B cell (primary cell): Measurements from ENCODE around the gene CERCAM. TPM values are rescaled to one million over a fixed set of nuclear protein-coding genes. Genes with fewer than 3 reads are reported as not detected.

ENCODE experiments used
- ATAC-seq: fragments of 200-7000 bp; cut with Tn5 transposase; one replicate; pipeline ENCODE4 v1.10.0; 2021; ENCODE audit warnings: low read depth, mild to moderate bottlenecking, moderate number of reproducible peaks, moderate library complexity
- CTCF ChIA-PET: fragments of 350-600 bp; sonication (Branson Sonifier 250); formaldehyde crosslinking; loops from one replicate; lab custom pipeline; 2021; ENCODE audit warnings: antibody characterized with exemption, inconsistent platforms; lab: Charles Lee
- POLR2A ChIA-PET: fragments of 350-600 bp; sonication (Branson Sonifier 250); formaldehyde crosslinking; loops from one replicate; lab custom pipeline; 2021; ENCODE audit warnings: antibody characterized with exemption; lab: Charles Lee
- DNase-seq: peaks from one replicate; pipeline ENCODE4 v3.0.0; 2013
- H2AFZ ChIP-seq: 2 replicates; pipeline ENCODE4 v1.6.1; 2012; ENCODE audit warnings: mild to moderate bottlenecking, low read depth, low read length; ENCODE audit not compliant: insufficient read depth, poor library complexity, severe bottlenecking
- H3K27ac ChIP-seq, 2 donors: 1 replicate in 1 of 2; 2 replicates in 1 of 2; pipeline ENCODE4 v1.5.1; 2012 to 2013; ENCODE audit warnings: low read length in 2 of 2, mild to moderate bottlenecking in 2 of 2, moderate library complexity in 1 of 2
- H3K27me3 ChIP-seq, 4 experiments: fragments of 200-600 bp in 1 of 4; sonication (generic) in 1 of 4; replicated peaks in 1 of 4; 1 replicate in 2 of 4; 2 replicates in 2 of 4; pipeline versions ENCODE4 v1.6.1 to v1.7.0; 2013 to 2016; ENCODE audit warnings: low read length in 3 of 4, mild to moderate bottlenecking in 2 of 4, mixed read lengths in 1 of 4, moderate library complexity in 1 of 4; ENCODE audit not compliant: insufficient read depth in 4 of 4, control insufficient read depth in 3 of 4; ENCODE audit errors: control extremely low read depth in 1 of 4
- H3K36me3 ChIP-seq, 2 experiments: replicated peaks in 1 of 2; 1 replicate in 1 of 2; 2 replicates in 1 of 2; pipeline versions ENCODE4 v1.6.1 to v1.7.1; 2013; ENCODE audit warnings: low read length in 1 of 2; ENCODE audit not compliant: insufficient read depth in 2 of 2, control insufficient read depth in 1 of 2; ENCODE audit errors: control extremely low read depth in 1 of 2, extremely low read depth in 1 of 2
- H3K4me1 ChIP-seq, 2 donors: fragments of 200-600 bp in 1 of 2; sonication (generic) in 1 of 2; 1 replicate in 1 of 2; 2 replicates in 1 of 2; pipeline versions ENCODE4 v1.5.1 to v1.6.1; 2013 to 2017; ENCODE audit warnings: low read length in 2 of 2; ENCODE audit not compliant: control insufficient read depth in 2 of 2, insufficient read depth in 2 of 2
- H3K4me2 ChIP-seq: replicated peaks from 2 replicates; pipeline ENCODE3; 2012; ENCODE audit warnings: mild to moderate bottlenecking, low read depth, low read length; ENCODE audit not compliant: poor library complexity, severe bottlenecking
- H3K4me3 ChIP-seq, 5 experiments: fragments of 200-600 bp in 1 of 5; sonication (generic) in 1 of 5; 1 replicate in 3 of 5; 2 replicates in 2 of 5; pipeline versions ENCODE4 v1.5.1 to v1.7.0; 2011 to 2016; ENCODE audit warnings: low read length in 4 of 5, mild to moderate bottlenecking in 4 of 5, low read depth in 2 of 5, control low read depth in 1 of 5, moderate library complexity in 1 of 5; ENCODE audit not compliant: insufficient read depth in 1 of 5; ENCODE audit errors: control extremely low read depth in 1 of 5, extremely low read depth in 1 of 5
- H3K79me2 ChIP-seq: fragments of 200-600 bp; sonication (generic); one replicate; pipeline ENCODE4 v1.6.0; 2016; ENCODE audit warnings: low read length; ENCODE audit not compliant: control insufficient read depth, insufficient read depth
- H3K9ac ChIP-seq: fragments of 200-600 bp; sonication (generic); 2 replicates; pipeline ENCODE4 v1.6.1; 2017; ENCODE audit warnings: mild to moderate bottlenecking, low read length, moderate library complexity
- H3K9me3 ChIP-seq, 3 donors: one replicate each; pipeline versions ENCODE4 v1.6.1 to v1.7.1; 2013; ENCODE audit warnings: low read length in 2 of 3; ENCODE audit not compliant: control insufficient read depth in 2 of 3, insufficient read depth in 1 of 3; ENCODE audit errors: control extremely low read depth in 1 of 3
- H4K20me1 ChIP-seq: 2 replicates; pipeline ENCODE4 v1.6.0; 2012; ENCODE audit warnings: mild to moderate bottlenecking, low read length; ENCODE audit not compliant: insufficient read depth, control insufficient read depth, poor library complexity, severe bottlenecking
- H3K27ac Mint-ChIP-seq: one replicate; pipeline ENCODE4 v1.8.0; 2021; ENCODE audit warnings: mixed read lengths
- H3K27me3 Mint-ChIP-seq: one replicate; pipeline ENCODE4 v1.8.0; 2021; ENCODE audit warnings: mixed read lengths
- H3K4me1 Mint-ChIP-seq: one replicate; pipeline ENCODE4 v1.8.0; 2021; ENCODE audit warnings: mixed read lengths
- H3K4me3 Mint-ChIP-seq: one replicate; pipeline ENCODE4 v1.8.0; 2021; ENCODE audit warnings: mixed read lengths
- H3K9me3 Mint-ChIP-seq: one replicate; pipeline ENCODE4 v1.8.0; 2022; ENCODE audit warnings: mixed read lengths; ENCODE audit not compliant: insufficient read depth
- CTCF ChIP-seq: fragments of 200-600 bp; IDR thresholded peaks from one replicate; pipeline ENCODE4 v1.8.0; 2022; ENCODE audit warnings: antibody characterized with exemption, mild to moderate bottlenecking
- EZH2 ChIP-seq: IDR thresholded peaks from 2 replicates; pipeline ENCODE4 v1.6.1; 2012; ENCODE audit warnings: borderline replicate concordance, low read depth, mild to moderate bottlenecking, moderate library complexity, low read length; ENCODE audit not compliant: insufficient read depth, poor library complexity, severe bottlenecking
- WGBS: methylation state at CpG from one replicate; pipeline ENCODE4 v1.1.5; 2013; ENCODE audit warnings: missing lambda C conversion rate; ENCODE audit not compliant: insufficient coverage; 5-methylcytosine and 5-hydroxymethylcytosine counted together
- intact Hi-C: fragments of 100-400 bp; cut with micrococcal nuclease; formaldehyde crosslinking; loops from one replicate; pipeline ENCODE4 v1.10.0; 2022
- polyA plus RNA-seq: library from polyadenylated mRNA; depleted of rRNA; stranded (reverse); fragments of >200 nt; gene quantifications from 2 replicates; pipeline ENCODE4 v1.2.3, GENCODE V29; 2012
- total RNA-seq, 2 donors: library from RNA; stranded (reverse); fragments of 120-200 nt in 1 of 2; gene quantifications; 1 replicate in 1 of 2; 2 replicates in 1 of 2; pipeline versions ENCODE4 v1.2.3 to v1.2.4, GENCODE V29; 2013 to 2022

Gene CERCAM
- total and polyA plus RNA-seq, 2 donors (not counting 1 experiment from before 2014, with no cell fraction given): 2.4 to 3.8 TPM

- Histone ChIP-seq H3K4me3 (no peak overlapping the region), H3K9ac (no peak overlapping the region), H3K27ac (no peak overlapping the region), H2AFZ (no peak overlapping the region), H3K9me3 (no peaks in the 10 kb centered on the region), H3K4me2 (no peak overlapping the region), H4K20me1 (no peaks in the 10 kb centered on the region), H3K4me1 (no peaks in the 10 kb centered on the region), H3K79me2 (no peaks in the 10 kb centered on the region), H3K27me3 (no peaks in the 10 kb centered on the region), H3K36me3 (no peaks in the 10 kb centered on the region)
- ATAC-seq (no peak), DNase-seq (no peak)
- no peak for TF ChIP-seq CTCF
- no peak for TF ChIP-seq EZH2
- Mint-ChIP-seq H3K9me3 (no peaks in the 10 kb centered on the region), H3K4me3 (no peak overlapping the region), H3K27me3 (no peaks in the 10 kb centered on the region), H3K4me1 (peaks cover 3% of the 10 kb centered on the region), H3K27ac (no peak overlapping the region)
- ChIA-PET CTCF (interaction anchor here (1.4 kb wide), 1 partner anchor 34 kb away, joined by 4 read pairs; no protein-coding TSS in a partner anchor), POLR2A (no interaction called here)
- intact Hi-C loops: no loop called here
- 9% methylated on average over 16 of the region's 19 CpGs for WGBS
Observed at GRCh38 chr9:128396970-128397613, 23.6 kb upstream of the CERCAM start.

GRCh38 chr9:128397831-128398230, 22.8 kb upstream of the CERCAM start:
- no peak overlapping the region for H3K27ac Mint-ChIP-seq
- peaks cover 3% of the 10 kb centered on the region for H3K4me1 Mint-ChIP-seq
- no peaks in the 10 kb centered on the region for H3K4me1 ChIP-seq
- H3K36me3 ChIP-seq: no peaks in the 10 kb centered on the region
- no peak for DNase-seq
- H3K4me3 Mint-ChIP-seq: no peak overlapping the region
- no peak for TF ChIP-seq EZH2
- no peak for TF ChIP-seq CTCF
- H2AFZ ChIP-seq: no peak overlapping the region
- H3K27me3 ChIP-seq: no peaks in the 10 kb centered on the region
- no peak overlapping the region for H3K27ac ChIP-seq
- no peak for ATAC-seq
- ChIA-PET CTCF (no interaction called here), POLR2A (interaction anchor here (0.7 kb wide), 1 partner anchor 267 kb away, joined by 8 read pairs; no protein-coding TSS in a partner anchor)
- intact Hi-C loops: no loop called here
- no peak overlapping the region for H3K4me3 ChIP-seq
- H3K9me3 ChIP-seq: no peaks in the 10 kb centered on the region
- no peaks in the 10 kb centered on the region for H4K20me1 ChIP-seq
- H3K27me3 Mint-ChIP-seq: peaks cover 2% of the 10 kb centered on the region
- no peaks in the 10 kb centered on the region for H3K79me2 ChIP-seq
- H3K9ac ChIP-seq: no peak overlapping the region
- H3K9me3 Mint-ChIP-seq: no peaks in the 10 kb centered on the region
- 61% methylated on average over 3 of the region's 7 CpGs for WGBS
- no peak overlapping the region for H3K4me2 ChIP-seq
